Measurements from ENCODE around the gene DLG2.

DLG2 gene

DNA sequence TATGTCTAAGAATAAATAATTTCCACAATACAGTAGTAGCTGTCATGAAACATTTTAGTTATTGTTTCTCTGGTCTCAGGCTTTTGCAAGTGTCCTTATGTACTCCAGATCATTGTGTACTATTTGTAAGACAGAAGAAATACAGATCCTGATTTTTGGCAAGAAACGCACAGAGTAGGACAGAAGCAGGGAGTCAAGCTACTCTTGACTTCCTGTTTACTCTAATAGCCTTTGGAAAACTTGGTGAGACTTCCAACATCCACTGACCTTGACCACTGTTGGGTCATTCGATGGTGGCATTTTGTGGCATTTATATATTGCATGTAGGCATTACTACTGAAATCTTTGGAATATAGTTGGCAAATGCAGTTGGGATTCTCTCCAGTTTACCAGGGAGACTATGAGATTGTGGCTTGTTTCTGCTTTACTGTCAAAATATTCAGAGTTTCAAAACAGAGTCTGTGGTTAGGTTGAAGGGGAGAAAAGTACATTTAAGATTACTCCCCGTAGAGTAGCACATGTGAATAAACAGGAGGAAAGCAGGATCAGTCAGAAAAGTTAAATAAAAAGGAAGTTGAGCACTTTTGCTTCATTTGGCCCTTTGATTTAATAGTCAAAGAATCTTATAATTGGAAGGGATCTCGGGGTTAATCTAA, 1614.8 kb downstream of the DLG2 start:
- Histone ChIP-seq H3K79me2 (ENCODE audit: insufficient read depth, low read length) (no peaks in the 10 kb centered on the region), H3F3A (ENCODE audit: insufficient read depth, low read length) (no peaks in the 10 kb centered on the region), H3K36me3 (ENCODE audit: insufficient read depth, low read length) (no peaks in the 10 kb centered on the region), H3K27me3 (ENCODE audit: insufficient read depth, low read length) (no peaks in the 10 kb centered on the region), H3K4me1 (ENCODE audit: insufficient read depth, low read length, severe bottlenecking) (no peaks in the 10 kb centered on the region), H3K4me3 (ENCODE audit: low read depth, low read length, poor library complexity, severe bottlenecking) (no peak overlapping the region), H3K27ac (ENCODE audit: low read depth, low read length, poor library complexity, severe bottlenecking) (no peak overlapping the region), H3K9ac (ENCODE audit: low read length) (no peak overlapping the region), H3K9me2 (ENCODE audit: low read depth, low read length) (no peaks in the 10 kb centered on the region), H4K20me1 (ENCODE audit: insufficient read depth, low read length) (no peaks in the 10 kb centered on the region), H3K4me2 (ENCODE audit: low read length) (no peak overlapping the region), H2AFZ (ENCODE audit: low read length) (no peak overlapping the region), H3K9me3 (ENCODE audit: low read length) (no peaks in the 10 kb centered on the region)
- TF ChIP-seq CTCF (IDR thresholded peaks at IDR 0.05; ENCODE audit: low read length): no peak
- no peak for TF ChIP-seq EZH2 (IDR thresholded peaks at IDR 0.05; ENCODE audit: borderline replicate concordance, low read length)

DNA sequence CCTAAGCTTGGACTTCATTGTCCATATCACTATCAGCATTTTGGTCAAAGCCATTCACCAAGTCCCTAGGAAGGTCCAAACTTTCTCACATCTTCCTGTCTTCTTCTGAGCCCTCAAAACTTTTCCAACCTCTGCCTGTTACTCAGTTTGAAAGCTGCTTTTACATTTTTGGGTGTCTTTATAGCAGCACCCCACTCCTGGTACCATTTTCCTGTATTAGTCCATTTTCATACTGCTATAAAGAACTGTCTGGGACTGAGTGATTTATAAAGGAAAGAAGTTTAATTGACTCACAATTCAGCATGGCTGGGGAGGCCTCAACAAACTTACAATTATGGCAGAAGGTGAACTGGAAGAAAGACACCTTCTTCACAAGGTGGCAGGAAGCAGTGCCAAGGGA, 1624.0 kb downstream of the DLG2 start:
- no peaks in the 10 kb centered on the region for H3K27me3 ChIP-seq (ENCODE audit: insufficient read depth, low read length)
- H4K20me1 ChIP-seq (ENCODE audit: insufficient read depth, low read length): no peaks in the 10 kb centered on the region
- H3K4me3 ChIP-seq (ENCODE audit: low read depth, low read length, poor library complexity, severe bottlenecking): no peak overlapping the region
- no peaks in the 10 kb centered on the region for H3K79me2 ChIP-seq (ENCODE audit: insufficient read depth, low read length)
- H3F3A ChIP-seq (ENCODE audit: insufficient read depth, low read length): no peaks in the 10 kb centered on the region
- no peaks in the 10 kb centered on the region for H3K9me2 ChIP-seq (ENCODE audit: low read depth, low read length)
- H3K9ac ChIP-seq (ENCODE audit: low read length): no peak overlapping the region
- TF ChIP-seq EZH2 (IDR thresholded peaks at IDR 0.05; ENCODE audit: borderline replicate concordance, low read length) (no peak), CTCF (IDR thresholded peaks at IDR 0.05; ENCODE audit: low read length) (no peak)
- H2AFZ ChIP-seq (ENCODE audit: low read length): no peak overlapping the region
- no peaks in the 10 kb centered on the region for H3K4me1 ChIP-seq (ENCODE audit: insufficient read depth, low read length, severe bottlenecking)
- no peaks in the 10 kb centered on the region for H3K36me3 ChIP-seq (ENCODE audit: insufficient read depth, low read length)
- H3K4me2 ChIP-seq (ENCODE audit: low read length): no peak overlapping the region
- H3K9me3 ChIP-seq (ENCODE audit: low read length): peaks cover 8% of the 10 kb centered on the region
- no peak overlapping the region for H3K27ac ChIP-seq (ENCODE audit: low read depth, low read length, poor library complexity, severe bottlenecking)

- H3K36me3 ChIP-seq (ENCODE audit: insufficient read depth, low read length): no peaks in the 10 kb centered on the region
- no peak overlapping the region for H3K4me2 ChIP-seq (ENCODE audit: low read length)
- no peak overlapping the region for H3K27ac ChIP-seq (ENCODE audit: low read depth, low read length, poor library complexity, severe bottlenecking)
- no peaks in the 10 kb centered on the region for H3K9me2 ChIP-seq (ENCODE audit: low read depth, low read length)
- H3K4me1 ChIP-seq (ENCODE audit: insufficient read depth, low read length, severe bottlenecking): no peaks in the 10 kb centered on the region
- H3K4me3 ChIP-seq (ENCODE audit: low read depth, low read length, poor library complexity, severe bottlenecking): no peak overlapping the region
- H3K27me3 ChIP-seq (ENCODE audit: insufficient read depth, low read length): no peaks in the 10 kb centered on the region
- H4K20me1 ChIP-seq (ENCODE audit: insufficient read depth, low read length): no peaks in the 10 kb centered on the region
- TF ChIP-seq EZH2 (IDR thresholded peaks at IDR 0.05; ENCODE audit: borderline replicate concordance, low read length): no peak
- TF ChIP-seq CTCF (IDR thresholded peaks at IDR 0.05; ENCODE audit: low read length): no peak
- no peak overlapping the region for H2AFZ ChIP-seq (ENCODE audit: low read length)
- no peaks in the 10 kb centered on the region for H3F3A ChIP-seq (ENCODE audit: insufficient read depth, low read length)
- peaks cover 8% of the 10 kb centered on the region for H3K9me3 ChIP-seq (ENCODE audit: low read length)
- H3K79me2 ChIP-seq (ENCODE audit: insufficient read depth, low read length): no peaks in the 10 kb centered on the region
- H3K9ac ChIP-seq (ENCODE audit: low read length): no peak overlapping the region
These were observed 1628.2 kb downstream of the DLG2 start for GRCh38 chr11:83998921-83999320.

Data from OCI-LY1 (cell line).